Activated CD8-positive, alpha-beta memory T cell treated with anti-CD3 and anti-CD28 coated beads, Interleukin-2, amount 10 ng/mL, durations not matched to agents 7 days and 5 days (primary cell): ENCODE data around the gene RPL10. TPM values are rescaled to one million over a fixed set of nuclear protein-coding genes. Genes with fewer than 3 reads are reported as not detected.
A peak's percentile ranks its signal among the peaks of the same experiment; 100 is the strongest.

Experiments used
- ATAC-seq: fragments of 150-1000 bp; cut with Tn5 transposase; one replicate; pipeline ENCODE4 v1.10.0; 2021; ENCODE audit warnings: moderate library complexity
- CTCF ChIA-PET: fragments of 350-600 bp; sonication (Branson Sonifier 250); formaldehyde crosslinking; loops from one replicate; lab custom pipeline; 2021; ENCODE audit warnings: antibody characterized with exemption; lab: Charles Lee
- DNase-seq: peaks from one replicate; pipeline ENCODE4 v3.0.0-alpha.2; 2020
- H3K27ac Mint-ChIP-seq: one replicate; pipeline ENCODE4 v1.8.0; 2021; ENCODE audit warnings: mild to moderate bottlenecking, mixed read lengths
- H3K27me3 Mint-ChIP-seq: one replicate; pipeline ENCODE4 v1.8.0; 2021; ENCODE audit warnings: mixed read lengths
- H3K36me3 Mint-ChIP-seq: one replicate; pipeline ENCODE4 v1.8.0; 2021; ENCODE audit warnings: mild to moderate bottlenecking, mixed read lengths
- H3K4me1 Mint-ChIP-seq: one replicate; pipeline ENCODE4 v1.8.0; 2021; ENCODE audit warnings: mixed read lengths
- H3K4me3 Mint-ChIP-seq: one replicate; pipeline ENCODE4 v1.8.0; 2021; ENCODE audit warnings: mild to moderate bottlenecking, moderate library complexity, mixed read lengths
- H3K9me3 Mint-ChIP-seq: one replicate; pipeline ENCODE4 v1.8.0; 2022; ENCODE audit warnings: low read depth, mixed read lengths
- total RNA-seq, 2 experiments: library from RNA; stranded (reverse); gene quantifications; one replicate each; pipeline ENCODE4 v1.2.3, GENCODE V29; 2021

RPL10 gene
- total RNA-seq, 2 experiments from 2014 or later = 2,013 to 2,356 TPM

DNA sequence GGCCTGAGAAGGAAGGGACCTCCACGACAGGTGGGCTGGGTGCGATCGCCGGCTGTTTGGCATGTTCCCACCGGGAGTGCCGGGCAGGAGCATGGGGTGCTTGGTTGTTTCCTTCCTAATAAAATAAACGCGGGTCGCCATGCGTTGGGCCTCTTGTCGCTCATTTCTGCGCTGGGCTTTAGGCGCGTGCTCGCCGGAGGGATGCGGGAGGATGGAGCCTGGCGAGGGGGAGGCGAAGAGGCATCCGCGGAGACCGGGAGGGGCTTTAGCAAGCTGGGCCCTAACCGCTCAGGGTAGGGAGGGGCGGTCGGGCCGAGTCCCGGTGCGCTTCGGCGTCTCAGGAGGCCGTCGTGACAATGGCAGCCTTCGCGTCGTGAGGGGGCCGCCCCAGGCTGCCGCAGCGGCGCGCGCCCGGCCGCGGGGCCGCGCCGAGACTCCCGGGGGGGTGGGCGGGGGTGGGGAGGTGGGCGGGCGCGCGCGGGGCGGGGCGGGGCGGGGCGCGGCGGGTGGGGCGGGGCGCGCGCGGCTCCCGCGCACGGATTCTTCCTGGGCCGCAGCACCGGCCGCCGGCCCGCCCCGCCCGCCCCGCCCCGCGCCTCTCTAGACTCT is 38.3 kb downstream of the RPL10 start:
- DNase-seq (peak; percentile 61), ATAC-seq (peak; percentile 78)
- CTCF ChIA-PET = no interaction called here
- peak overlapping the region; percentile 66 for H3K4me3 Mint-ChIP-seq
- no peaks in the 10 kb centered on the region for H3K9me3 Mint-ChIP-seq
- peaks cover 8% of the 10 kb centered on the region for H3K36me3 Mint-ChIP-seq
- H3K27ac Mint-ChIP-seq = peak overlapping the region; percentile 82
- H3K4me1 Mint-ChIP-seq = peaks cover 22% of the 10 kb centered on the region
- no peaks in the 10 kb centered on the region for H3K27me3 Mint-ChIP-seq

DNA sequence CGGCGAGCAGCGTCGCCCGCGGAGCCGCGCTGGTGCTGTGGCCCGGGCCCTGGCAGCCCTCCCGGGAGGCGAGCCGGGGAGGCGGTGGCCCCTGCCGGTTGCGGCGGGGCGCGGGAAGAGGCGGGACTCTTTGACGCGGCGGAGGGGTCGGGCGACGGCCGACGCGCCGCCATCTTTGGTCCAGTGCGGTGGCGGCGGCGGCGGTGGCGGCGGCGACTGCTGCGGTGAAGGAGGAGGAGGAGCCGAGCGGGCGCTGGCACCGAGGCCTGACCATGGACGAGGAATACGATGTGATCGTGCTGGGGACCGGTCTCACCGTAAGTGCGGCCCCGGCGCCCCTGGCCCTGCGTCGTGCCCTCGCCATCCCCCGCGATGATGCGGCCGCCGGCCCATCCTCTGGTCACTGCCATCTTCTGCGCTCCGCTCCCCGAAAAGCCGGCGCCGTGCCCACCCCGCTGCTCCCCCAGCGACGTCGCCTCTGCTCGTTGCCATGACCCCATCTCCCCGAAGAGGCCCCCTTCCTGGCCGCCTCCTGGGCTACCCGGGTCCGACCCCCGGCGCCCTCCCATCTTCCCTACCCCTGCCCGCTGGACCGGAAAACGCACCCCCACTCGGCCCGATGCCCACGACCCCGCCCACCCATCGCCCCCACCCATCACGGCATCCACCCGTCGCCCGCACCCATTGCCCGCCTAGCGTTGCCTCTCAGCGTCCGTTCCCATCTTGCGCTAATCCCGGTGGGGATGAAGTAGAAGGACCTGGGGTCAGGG is 39.0 kb downstream of the RPL10 start, which contains the start of gene GDI1:
TSS of gene GDI1 (plus strand) at position 172 of the 770 bp plus-strand sequence. CDS start at position 273, 101 bp downstream.
- no peaks in the 10 kb centered on the region for H3K9me3 Mint-ChIP-seq
- ATAC-seq (peak; percentile 66), DNase-seq (peak; percentile 61)
- peaks cover 12% of the 10 kb centered on the region for H3K36me3 Mint-ChIP-seq
- peaks cover 26% of the 10 kb centered on the region for H3K4me1 Mint-ChIP-seq
- H3K4me3 Mint-ChIP-seq = peak within 1 kb of the TSS; percentile 80
- CTCF ChIA-PET = no interaction called here
- H3K27me3 Mint-ChIP-seq = no peaks in the 10 kb centered on the region
- peak within 1 kb of the TSS; percentile 82 for H3K27ac Mint-ChIP-seq

DNA sequence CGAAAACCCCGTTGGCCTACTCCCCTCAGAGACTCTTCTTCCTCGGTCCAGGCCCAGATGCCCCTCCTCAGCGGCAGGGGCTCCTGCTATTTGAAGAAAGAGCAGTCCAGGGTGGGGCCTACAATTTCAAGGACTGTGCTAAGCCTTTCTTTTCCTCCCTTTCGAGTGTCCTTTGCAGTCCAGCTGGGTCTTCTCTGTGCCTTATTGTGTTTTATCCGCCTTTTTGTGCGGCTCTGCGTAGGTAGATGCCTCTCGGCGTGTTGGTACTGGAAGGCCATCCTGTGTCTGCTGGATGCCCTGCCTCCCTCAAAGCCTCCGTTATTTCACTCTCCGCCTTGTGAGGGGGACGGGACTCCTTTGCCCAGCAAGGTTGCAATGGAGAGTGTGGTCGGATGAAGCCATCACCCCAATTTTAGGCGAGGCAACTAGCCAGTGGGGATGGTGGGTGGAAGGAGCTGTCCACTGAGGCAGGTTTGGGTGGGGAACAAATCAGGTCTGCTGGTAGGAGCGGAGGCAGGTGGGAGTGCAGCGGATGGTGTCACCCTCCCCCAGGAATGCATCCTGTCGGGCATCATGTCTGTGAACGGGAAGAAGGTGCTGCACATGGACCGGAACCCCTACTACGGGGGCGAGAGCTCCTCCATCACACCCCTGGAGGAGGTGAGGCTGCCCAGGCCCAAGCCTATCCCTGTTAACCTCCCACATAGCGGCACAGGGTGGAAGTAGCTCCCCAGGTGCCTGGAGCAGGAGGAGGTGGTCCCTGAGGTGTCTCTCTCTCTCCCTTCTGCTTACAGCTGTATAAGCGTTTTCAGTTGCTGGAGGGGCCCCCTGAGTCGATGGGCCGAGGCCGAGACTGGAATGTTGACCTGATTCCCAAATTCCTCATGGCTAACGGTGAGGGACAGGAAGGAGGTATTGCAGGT is 40.1 kb downstream of the RPL10 start:
- CTCF ChIA-PET = no interaction called here
- H3K27me3 Mint-ChIP-seq = no peaks in the 10 kb centered on the region
- no peaks in the 10 kb centered on the region for H3K9me3 Mint-ChIP-seq
- no peak for DNase-seq
- peak overlapping the region; percentile 72 for H3K27ac Mint-ChIP-seq
- H3K4me3 Mint-ChIP-seq = peak overlapping the region; percentile 80
- ATAC-seq = no peak
- peaks cover 26% of the 10 kb centered on the region for H3K4me1 Mint-ChIP-seq
- peaks cover 12% of the 10 kb centered on the region for H3K36me3 Mint-ChIP-seq

DNA sequence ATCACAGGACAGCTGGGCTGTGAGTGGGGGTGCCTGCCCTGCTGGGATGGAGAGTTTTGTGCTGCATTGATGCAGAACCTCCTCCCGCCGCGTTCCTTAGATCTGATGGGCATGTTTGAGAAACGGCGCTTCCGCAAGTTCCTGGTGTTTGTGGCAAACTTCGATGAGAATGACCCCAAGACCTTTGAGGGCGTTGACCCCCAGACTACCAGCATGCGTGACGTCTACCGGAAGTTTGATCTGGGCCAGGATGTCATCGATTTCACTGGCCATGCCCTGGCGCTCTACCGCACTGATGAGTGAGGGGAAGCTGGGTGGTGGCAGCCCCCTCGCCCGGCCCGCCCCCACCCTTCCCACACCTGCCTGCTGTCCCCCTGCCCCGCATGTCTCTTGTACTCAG is 41.7 kb downstream of the RPL10 start:
- peaks cover 30% of the 10 kb centered on the region for H3K4me1 Mint-ChIP-seq
- DNase-seq (no peak), ATAC-seq (no peak)
- H3K27me3 Mint-ChIP-seq = no peaks in the 10 kb centered on the region
- H3K4me3 Mint-ChIP-seq = no peak overlapping the region
- H3K27ac Mint-ChIP-seq = no peak overlapping the region
- H3K9me3 Mint-ChIP-seq = no peaks in the 10 kb centered on the region
- CTCF ChIA-PET = no interaction called here
- H3K36me3 Mint-ChIP-seq = peaks cover 12% of the 10 kb centered on the region

DNA sequence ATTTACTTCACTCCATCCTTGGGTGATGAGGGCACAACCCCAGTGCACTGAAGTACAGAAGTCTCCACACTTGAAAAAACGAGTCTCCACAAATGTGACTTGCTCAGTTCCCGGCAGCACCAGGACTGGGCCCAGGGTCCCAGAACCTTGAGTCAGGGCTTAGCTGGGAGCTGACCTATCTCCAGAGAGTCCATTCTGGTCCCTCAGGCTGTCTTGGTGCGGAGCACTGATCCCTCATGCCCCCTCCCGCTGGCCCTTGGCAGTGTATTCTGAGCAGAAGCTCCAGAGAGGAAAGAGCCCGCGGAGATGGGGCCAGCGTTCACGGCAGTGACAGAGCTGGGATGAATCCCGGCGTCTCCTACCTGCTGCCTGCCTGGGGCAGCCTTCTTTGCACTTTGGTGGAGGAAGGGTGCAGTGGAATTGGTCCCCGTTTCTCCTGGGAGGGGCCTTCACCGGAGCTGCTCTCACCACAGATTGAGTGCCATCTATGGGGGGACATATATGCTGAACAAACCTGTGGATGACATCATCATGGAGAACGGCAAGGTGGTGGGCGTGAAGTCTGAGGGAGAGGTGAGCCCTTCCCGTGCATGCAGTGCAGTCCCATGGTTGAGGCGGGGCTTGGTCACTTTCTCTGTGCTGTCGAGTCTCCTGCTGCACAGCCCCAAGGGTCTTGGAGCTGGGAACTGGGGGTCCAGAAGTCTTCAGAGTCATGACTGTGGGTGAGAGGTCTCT is 42.6 kb downstream of the RPL10 start:
- ATAC-seq (no peak), DNase-seq (no peak)
- H3K9me3 Mint-ChIP-seq = no peaks in the 10 kb centered on the region
- H3K27me3 Mint-ChIP-seq = no peaks in the 10 kb centered on the region
- no peak overlapping the region for H3K27ac Mint-ChIP-seq
- peaks cover 12% of the 10 kb centered on the region for H3K36me3 Mint-ChIP-seq
- H3K4me3 Mint-ChIP-seq = no peak overlapping the region
- CTCF ChIA-PET = no interaction called here
- H3K4me1 Mint-ChIP-seq = peaks cover 30% of the 10 kb centered on the region

DNA sequence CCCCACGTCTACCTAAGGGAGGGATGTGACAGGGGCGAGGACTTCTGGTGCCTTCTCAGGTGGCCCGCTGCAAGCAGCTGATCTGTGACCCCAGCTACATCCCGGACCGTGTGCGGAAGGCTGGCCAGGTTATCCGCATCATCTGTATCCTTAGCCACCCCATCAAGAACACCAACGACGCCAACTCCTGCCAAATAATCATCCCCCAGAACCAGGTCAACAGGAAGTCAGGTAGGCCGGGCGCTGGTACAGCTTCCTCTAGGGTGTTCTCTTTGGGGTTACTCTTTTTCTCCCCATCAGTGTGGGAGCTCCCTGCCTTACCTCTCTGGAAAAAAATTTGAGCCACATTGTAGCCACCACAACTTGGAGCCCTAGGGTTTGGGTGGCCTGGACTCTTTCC is 43.4 kb downstream of the RPL10 start:
- DNase-seq (no peak), ATAC-seq (no peak)
- Mint-ChIP-seq H3K27ac (peak overlapping the region; percentile 19), H3K4me3 (no peak overlapping the region), H3K4me1 (peaks cover 29% of the 10 kb centered on the region), H3K27me3 (no peaks in the 10 kb centered on the region), H3K9me3 (no peaks in the 10 kb centered on the region), H3K36me3 (peaks cover 12% of the 10 kb centered on the region)
- CTCF ChIA-PET = no interaction called here

DNA sequence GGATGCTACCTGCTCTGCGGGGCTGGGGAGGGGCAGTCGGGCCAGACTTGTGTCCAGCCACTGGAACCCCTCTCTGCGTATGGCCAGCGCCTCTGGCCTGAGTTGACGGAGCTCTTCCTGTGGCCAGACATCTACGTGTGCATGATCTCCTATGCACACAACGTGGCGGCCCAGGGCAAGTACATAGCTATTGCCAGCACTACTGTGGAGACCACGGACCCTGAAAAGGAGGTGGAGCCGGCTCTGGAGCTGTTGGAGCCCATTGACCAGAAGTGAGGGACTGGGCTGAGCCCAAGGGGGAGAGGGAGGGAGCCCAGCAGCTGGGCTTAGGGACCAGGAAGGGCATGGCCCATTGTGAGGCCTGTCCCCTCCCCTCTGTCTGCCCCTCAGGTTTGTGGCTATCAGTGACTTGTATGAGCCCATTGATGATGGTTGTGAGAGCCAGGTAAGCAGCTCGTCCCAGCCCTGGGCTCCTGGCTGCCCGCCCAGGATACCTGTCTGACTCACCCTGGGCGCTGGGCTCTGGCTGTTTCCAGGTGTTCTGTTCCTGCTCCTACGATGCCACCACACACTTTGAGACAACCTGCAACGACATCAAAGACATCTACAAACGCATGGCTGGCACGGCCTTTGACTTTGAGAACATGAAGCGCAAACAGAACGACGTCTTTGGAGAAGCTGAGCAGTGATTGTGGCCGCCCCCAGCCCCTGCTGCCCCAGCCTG is 44.0 kb downstream of the RPL10 start:
- DNase-seq (no peak), ATAC-seq (no peak)
- Mint-ChIP-seq H3K36me3 (peaks cover 13% of the 10 kb centered on the region), H3K4me1 (peaks cover 29% of the 10 kb centered on the region), H3K9me3 (no peaks in the 10 kb centered on the region), H3K27me3 (no peaks in the 10 kb centered on the region), H3K4me3 (no peak overlapping the region), H3K27ac (no peak overlapping the region)
- CTCF ChIA-PET = no interaction called here

DNA sequence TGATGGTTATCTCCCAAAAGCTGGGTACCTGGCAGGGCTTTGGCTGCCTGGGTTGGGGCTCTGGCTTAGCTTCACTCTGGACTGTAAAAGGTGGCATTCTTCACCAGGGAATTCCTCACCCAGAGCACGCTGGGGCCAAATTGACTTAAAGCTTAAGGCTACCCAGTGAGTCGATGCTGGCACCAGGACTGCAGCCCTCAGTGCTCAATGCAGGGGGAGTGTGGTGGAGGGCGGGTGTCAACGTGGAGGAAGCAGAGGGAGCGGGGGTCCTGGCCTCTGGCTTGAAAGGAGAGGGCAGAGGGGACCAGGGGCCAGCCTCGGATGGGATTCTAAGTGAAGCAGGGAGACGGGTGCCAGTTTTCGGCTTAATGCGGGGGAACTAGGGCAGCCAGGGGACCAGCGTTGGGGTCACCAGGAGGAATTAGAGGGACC is 45.3 kb downstream of the RPL10 start:
- peak overlapping the region; percentile 55 for H3K4me3 Mint-ChIP-seq
- H3K4me1 Mint-ChIP-seq = peaks cover 24% of the 10 kb centered on the region
- CTCF ChIA-PET = interaction anchor here (1.7 kb wide), 1 partner anchor 45 kb away, joined by 4 read pairs; the partner anchor contains the start of gene RPL10
- no peaks in the 10 kb centered on the region for H3K27me3 Mint-ChIP-seq
- ATAC-seq (peak; percentile 4), DNase-seq (no peak)
- no peaks in the 10 kb centered on the region for H3K9me3 Mint-ChIP-seq
- H3K36me3 Mint-ChIP-seq = peaks cover 9% of the 10 kb centered on the region
- peak overlapping the region; percentile 72 for H3K27ac Mint-ChIP-seq

DNA sequence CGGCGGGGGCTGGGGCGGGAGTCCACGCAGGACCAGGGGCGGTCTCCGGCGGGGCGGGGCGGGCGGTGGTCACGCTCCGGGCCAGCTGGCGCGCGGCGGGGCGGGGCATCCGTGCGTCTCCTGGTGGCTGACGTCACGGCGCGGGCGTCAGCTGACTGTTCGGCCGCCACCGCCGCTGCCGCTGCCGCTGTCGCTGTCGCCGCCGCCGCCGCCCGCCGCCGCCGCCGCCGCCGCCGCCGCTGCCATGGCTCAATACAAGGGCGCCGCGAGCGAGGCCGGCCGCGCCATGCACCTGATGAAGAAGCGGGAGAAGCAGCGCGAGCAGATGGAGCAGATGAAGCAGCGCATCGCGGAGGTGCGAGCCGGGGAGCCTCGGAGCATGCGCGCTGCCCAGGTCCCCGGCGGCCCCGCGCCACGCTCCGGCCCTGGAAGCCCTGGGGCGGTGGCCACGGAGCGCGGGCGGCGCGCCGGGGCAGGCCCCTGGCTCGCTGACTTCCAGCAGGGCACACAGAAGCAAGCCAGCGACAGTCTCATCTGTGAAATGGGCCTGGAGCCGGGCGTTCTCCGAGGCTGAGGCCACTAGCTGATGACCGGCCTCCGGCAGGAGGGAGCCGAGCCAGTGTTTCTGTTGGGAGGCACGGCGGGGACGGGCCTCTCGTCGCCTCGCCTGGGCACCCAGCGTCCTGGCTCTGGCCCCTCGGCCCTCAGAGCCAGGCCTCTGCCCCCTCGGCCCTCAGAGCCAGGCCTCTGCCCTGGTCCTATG is 46.0 kb downstream of the RPL10 start, which contains the start of gene FAM50A:
TSS of gene FAM50A (plus strand) at position 150 of the 763 bp plus-strand sequence. CDS start at position 245, 95 bp downstream.
- peaks cover 20% of the 10 kb centered on the region for H3K4me1 Mint-ChIP-seq
- H3K36me3 Mint-ChIP-seq = peaks cover 9% of the 10 kb centered on the region
- no peaks in the 10 kb centered on the region for H3K27me3 Mint-ChIP-seq
- peak within 1 kb of the TSS; percentile 68 for H3K4me3 Mint-ChIP-seq
- CTCF ChIA-PET = interaction anchor here (1.7 kb wide), 1 partner anchor 45 kb away, joined by 4 read pairs; the partner anchor contains the start of gene RPL10
- DNase-seq (peak; percentile 76), ATAC-seq (peak; percentile 92)
- no peaks in the 10 kb centered on the region for H3K9me3 Mint-ChIP-seq
- peak within 1 kb of the TSS; percentile 72 for H3K27ac Mint-ChIP-seq

DNA sequence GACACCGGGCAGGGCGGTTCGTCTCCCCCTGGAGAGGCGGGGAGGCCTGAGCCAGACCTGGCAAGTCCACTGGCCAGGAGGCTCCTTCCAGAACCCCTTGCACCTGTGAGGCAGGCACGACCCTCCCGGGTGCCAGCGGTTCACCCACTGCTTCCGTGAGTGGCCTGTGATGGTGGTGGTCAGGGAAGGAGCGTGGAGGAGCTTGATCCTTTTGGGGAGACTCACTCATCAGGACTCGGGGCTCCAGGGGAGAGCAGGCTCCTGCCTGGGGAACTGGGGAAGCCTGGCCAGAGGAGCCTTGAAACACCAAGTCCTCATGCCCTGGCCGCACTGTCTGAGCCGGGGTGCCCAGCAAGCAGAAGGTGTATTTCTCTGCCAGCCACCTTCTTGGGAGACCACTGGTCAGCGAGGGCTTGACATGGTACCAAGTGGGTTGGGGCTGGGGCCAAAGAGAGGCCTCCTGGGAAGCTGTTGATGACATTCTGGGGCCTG is 46.6 kb downstream of the RPL10 start:
- H3K4me1 Mint-ChIP-seq = peaks cover 20% of the 10 kb centered on the region
- no peak for ATAC-seq
- H3K4me3 Mint-ChIP-seq = peak overlapping the region; percentile 68
- peaks cover 8% of the 10 kb centered on the region for H3K36me3 Mint-ChIP-seq
- H3K9me3 Mint-ChIP-seq = no peaks in the 10 kb centered on the region
- CTCF ChIA-PET = interaction anchor here (1.7 kb wide), 1 partner anchor 46 kb away, joined by 4 read pairs; the partner anchor contains the start of gene RPL10
- no peak for DNase-seq
- no peaks in the 10 kb centered on the region for H3K27me3 Mint-ChIP-seq
- no peak overlapping the region for H3K27ac Mint-ChIP-seq

DNA sequence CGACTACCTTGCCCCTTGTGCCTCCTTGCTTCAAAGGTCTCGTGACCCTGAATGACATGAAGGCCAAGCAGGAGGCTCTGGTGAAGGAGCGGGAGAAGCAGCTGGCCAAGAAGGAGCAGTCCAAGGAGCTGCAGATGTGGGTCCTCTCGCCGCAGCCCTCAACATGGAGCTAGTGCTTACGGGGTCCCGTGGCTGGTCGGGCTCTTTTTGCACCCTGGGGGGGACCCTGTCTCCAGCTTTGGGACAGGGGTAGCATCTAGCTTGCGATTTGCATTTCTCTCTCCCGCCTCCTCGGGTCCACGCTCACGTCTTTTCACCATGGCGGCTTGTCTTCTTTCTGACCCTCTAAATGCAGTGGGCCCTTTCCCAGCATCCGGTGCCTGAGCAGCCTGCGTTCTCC is 47.6 kb downstream of the RPL10 start:
- Mint-ChIP-seq H3K27ac (no peak overlapping the region), H3K4me3 (no peak overlapping the region), H3K27me3 (no peaks in the 10 kb centered on the region), H3K9me3 (no peaks in the 10 kb centered on the region), H3K4me1 (peaks cover 20% of the 10 kb centered on the region), H3K36me3 (peaks cover 5% of the 10 kb centered on the region)
- ATAC-seq (no peak), DNase-seq (no peak)
- CTCF ChIA-PET = no interaction called here
